DND-41 (cell line): ENCODE data around the gene LGI4.

Source experiments
- ATAC-seq: fragments of 200-7000 bp; cut with Tn5 transposase; 3 replicates; pipeline ENCODE4 v1.9.1; 2021; ENCODE audit warnings: low read depth; ENCODE audit not compliant: insufficient read depth
- DNase-seq: peaks from one replicate; pipeline ENCODE4 v3.0.0-alpha.2; 2020
- H2AFZ ChIP-seq: 2 replicates; pipeline ENCODE4 v1.6.0; 2012; ENCODE audit warnings: low read depth, low read length
- H3K27ac ChIP-seq: 2 replicates; pipeline ENCODE4 v1.5.1; 2012; ENCODE audit warnings: low read length, inconsistent platforms
- H3K27me3 ChIP-seq: fragments of 200-600 bp; sonication (generic); 2 replicates; pipeline ENCODE4 v1.6.0; 2012; ENCODE audit warnings: low read length, mild to moderate bottlenecking, inconsistent platforms; ENCODE audit not compliant: insufficient read depth, poor library complexity
- H3K36me3 ChIP-seq: 2 replicates; pipeline ENCODE4 v1.5.1; 2012; ENCODE audit warnings: low read length, inconsistent platforms; ENCODE audit not compliant: insufficient read depth
- H3K4me1 ChIP-seq: 2 replicates; pipeline ENCODE4 v1.5.1; 2012; ENCODE audit warnings: mild to moderate bottlenecking, low read length; ENCODE audit not compliant: insufficient read depth
- H3K4me2 ChIP-seq: 2 replicates; pipeline ENCODE4 v1.6.0; 2012; ENCODE audit warnings: mild to moderate bottlenecking, moderate library complexity, low read length, inconsistent platforms; ENCODE audit not compliant: insufficient read depth
- H3K4me3 ChIP-seq, 2 experiments: fragments of 200-600 bp in 1 of 2; shearing (Covaris generic) in 1 of 2; 2 replicates each; pipeline ENCODE4 v1.5.1; 2012 to 2016; ENCODE audit warnings: inconsistent platforms in 2 of 2, low read length in 2 of 2, mild to moderate bottlenecking in 2 of 2, low read depth in 1 of 2, moderate library complexity in 1 of 2
- H3K79me2 ChIP-seq: 2 replicates; pipeline ENCODE4 v1.6.0; 2012; ENCODE audit warnings: low read length, inconsistent platforms; ENCODE audit not compliant: insufficient read depth
- H3K9ac ChIP-seq: 2 replicates; pipeline ENCODE4 v1.6.0; 2012; ENCODE audit warnings: low read depth, mild to moderate bottlenecking, inconsistent platforms, low read length, moderate library complexity
- H3K9me3 ChIP-seq: 2 replicates; pipeline ENCODE4 v1.5.1; 2012; ENCODE audit warnings: low read length, moderate library complexity, mild to moderate bottlenecking, inconsistent platforms; ENCODE audit not compliant: insufficient read depth, severe bottlenecking
- H4K20me1 ChIP-seq: 2 replicates; pipeline ENCODE4 v1.6.0; 2012; ENCODE audit warnings: low read length; ENCODE audit not compliant: insufficient read depth
- EZH2 ChIP-seq: IDR thresholded peaks from 3 replicates; pipeline ENCODE4 v1.6.1; 2012; ENCODE audit warnings: borderline replicate concordance, low read depth, mild to moderate bottlenecking, moderate library complexity, low read length, inconsistent platforms; ENCODE audit not compliant: severe bottlenecking
- TF ChIP-seq, protein P1 (sequence below): IDR thresholded peaks from 2 replicates; pipeline ENCODE4 v1.5.1; 2012; ENCODE audit warnings: borderline replicate concordance, low read length, moderate library complexity, mild to moderate bottlenecking; ENCODE audit not compliant: poor library complexity, severe bottlenecking; ENCODE audit errors: extremely low read depth

The LGI4 gene

DNA sequence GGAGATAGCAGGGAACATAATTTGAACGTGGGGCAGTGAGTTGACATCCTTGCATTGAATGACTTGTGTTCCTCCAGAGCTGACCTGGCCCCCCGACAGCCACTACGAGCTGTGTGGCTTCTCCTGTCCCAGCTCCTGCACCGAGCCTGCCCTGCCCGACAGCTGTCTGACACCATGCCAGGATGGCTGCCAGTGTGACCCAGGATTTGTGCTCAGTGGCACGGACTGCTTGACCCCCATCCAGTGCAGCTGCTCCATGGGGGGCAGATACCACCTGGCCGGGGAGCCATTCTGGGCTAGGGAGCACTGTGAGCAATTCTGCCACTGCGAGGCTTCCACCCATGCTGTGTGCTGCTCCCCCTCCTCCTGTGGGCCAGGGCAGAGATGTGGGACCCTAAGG is 48.4 kb downstream of the LGI4 start:
- H3K4me1 ChIP-seq, result no peaks in the 10 kb centered on the region
- no peaks in the 10 kb centered on the region for H3K79me2 ChIP-seq
- no peaks in the 10 kb centered on the region for H3K9me3 ChIP-seq
- no peak for DNase-seq
- no peak for ATAC-seq
- no peak overlapping the region for H3K4me2 ChIP-seq
- no peaks in the 10 kb centered on the region for H3K36me3 ChIP-seq
- no peak overlapping the region for H2AFZ ChIP-seq
- H3K27ac ChIP-seq, result no peak overlapping the region
- no peaks in the 10 kb centered on the region for H4K20me1 ChIP-seq
- no peak overlapping the region for H3K9ac ChIP-seq
- H3K27me3 ChIP-seq, result no peaks in the 10 kb centered on the region
- no peak overlapping the region for H3K4me3 ChIP-seq
- TF ChIP-seq, protein P1, sequence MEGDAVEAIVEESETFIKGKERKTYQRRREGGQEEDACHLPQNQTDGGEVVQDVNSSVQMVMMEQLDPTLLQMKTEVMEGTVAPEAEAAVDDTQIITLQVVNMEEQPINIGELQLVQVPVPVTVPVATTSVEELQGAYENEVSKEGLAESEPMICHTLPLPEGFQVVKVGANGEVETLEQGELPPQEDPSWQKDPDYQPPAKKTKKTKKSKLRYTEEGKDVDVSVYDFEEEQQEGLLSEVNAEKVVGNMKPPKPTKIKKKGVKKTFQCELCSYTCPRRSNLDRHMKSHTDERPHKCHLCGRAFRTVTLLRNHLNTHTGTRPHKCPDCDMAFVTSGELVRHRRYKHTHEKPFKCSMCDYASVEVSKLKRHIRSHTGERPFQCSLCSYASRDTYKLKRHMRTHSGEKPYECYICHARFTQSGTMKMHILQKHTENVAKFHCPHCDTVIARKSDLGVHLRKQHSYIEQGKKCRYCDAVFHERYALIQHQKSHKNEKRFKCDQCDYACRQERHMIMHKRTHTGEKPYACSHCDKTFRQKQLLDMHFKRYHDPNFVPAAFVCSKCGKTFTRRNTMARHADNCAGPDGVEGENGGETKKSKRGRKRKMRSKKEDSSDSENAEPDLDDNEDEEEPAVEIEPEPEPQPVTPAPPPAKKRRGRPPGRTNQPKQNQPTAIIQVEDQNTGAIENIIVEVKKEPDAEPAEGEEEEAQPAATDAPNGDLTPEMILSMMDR, result no peak
- TF ChIP-seq EZH2, result no peak

DNA sequence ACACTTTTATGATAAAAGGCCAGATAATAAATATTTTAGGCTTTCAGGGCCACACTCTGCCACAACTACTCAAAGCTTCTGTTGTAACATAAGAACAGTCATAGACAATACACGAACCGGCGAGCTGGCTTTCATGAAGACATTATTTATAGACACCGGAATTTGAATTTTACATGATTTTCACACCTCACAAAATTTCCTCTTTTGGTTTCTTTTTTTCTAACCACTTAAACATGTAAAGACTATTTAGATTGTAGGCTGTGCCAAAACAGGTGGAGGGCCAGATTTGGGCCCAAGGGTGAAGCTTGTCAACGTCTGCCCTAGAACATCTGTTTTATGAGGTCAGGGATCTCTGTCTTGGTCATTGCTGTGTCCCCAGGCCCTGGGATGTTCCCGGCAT is 48.9 kb downstream of the LGI4 start:
- TF ChIP-seq EZH2, result no peak
- TF ChIP-seq, protein P1, result no peak
- no peak overlapping the region for H3K4me2 ChIP-seq
- H2AFZ ChIP-seq, result no peak overlapping the region
- H4K20me1 ChIP-seq, result no peaks in the 10 kb centered on the region
- H3K4me3 ChIP-seq, result no peak overlapping the region
- H3K4me1 ChIP-seq, result no peaks in the 10 kb centered on the region
- ATAC-seq (no peak), DNase-seq (no peak)
- no peaks in the 10 kb centered on the region for H3K9me3 ChIP-seq
- no peaks in the 10 kb centered on the region for H3K36me3 ChIP-seq
- no peak overlapping the region for H3K27ac ChIP-seq
- H3K79me2 ChIP-seq, result no peaks in the 10 kb centered on the region
- no peaks in the 10 kb centered on the region for H3K27me3 ChIP-seq
- no peak overlapping the region for H3K9ac ChIP-seq

DNA sequence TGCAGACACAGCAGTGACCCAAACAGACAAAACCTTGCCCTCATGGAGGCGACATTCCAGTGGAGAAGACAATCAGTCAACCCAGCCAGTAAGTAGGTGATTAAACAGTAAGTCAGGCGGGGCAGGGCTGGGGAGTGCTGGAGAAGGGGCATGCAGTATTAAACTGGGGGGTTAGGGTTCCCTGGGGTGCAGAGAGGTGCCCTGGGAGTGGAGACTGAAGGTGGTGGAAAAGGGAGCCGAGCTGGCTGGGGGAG is 50.4 kb downstream of the LGI4 start:
- H3K4me2 ChIP-seq, result no peak overlapping the region
- H2AFZ ChIP-seq, result no peak overlapping the region
- no peak overlapping the region for H3K27ac ChIP-seq

More for the DNA sequence above, 50.4 kb downstream of the LGI4 start:
- ATAC-seq, result no peak
- Histone ChIP-seq H3K27me3 (no peaks in the 10 kb centered on the region), H4K20me1 (no peaks in the 10 kb centered on the region), H3K4me3 (no peak overlapping the region), H3K79me2 (no peaks in the 10 kb centered on the region), H3K4me1 (no peaks in the 10 kb centered on the region), H3K36me3 (no peaks in the 10 kb centered on the region), H3K9ac (no peak overlapping the region), H3K9me3 (no peaks in the 10 kb centered on the region)
- DNase-seq, result no peak
- TF ChIP-seq EZH2, result no peak
- TF ChIP-seq, protein P1, result no peak
